ENCODE data around the gene FUT4.
"Not testable (repeated sequence)": the region's sequence is repeated elsewhere in the genome, so short reads cannot be mapped to it uniquely, and the experiment has no call there.

Gene FUT4

GRCh38 chr11:94533696-94534630 is 9.8 kb upstream of the FUT4 start:
- DNase-seq (ENCODE audit: low read depth in 2 of 2), result no peak

GRCh38 chr11:94536386-94536785 is 7.3 kb upstream of the FUT4 start:
- DNase-seq (ENCODE audit: low read depth in 2 of 2), result no peak

GRCh38 chr11:94537031-94537600 is 6.6 kb upstream of the FUT4 start:
- DNase-seq (ENCODE audit: low read depth in 2 of 2), result no peak

GRCh38 chr11:94539420-94539819 is 4.3 kb upstream of the FUT4 start:
- DNase-seq (ENCODE audit: low read depth in 2 of 2), result no peak

- no peak for DNase-seq (ENCODE audit: low read depth in 2 of 2)
These were observed 1.0 kb downstream of the FUT4 start for GRCh38 chr11:94544646-94545263.

- no peak for DNase-seq (ENCODE audit: low read depth in 2 of 2)
These were observed 1.8 kb downstream of the FUT4 start for GRCh38 chr11:94545264-94546161.

- no peak for DNase-seq (ENCODE audit: low read depth in 2 of 2)
These were observed 2.4 kb downstream of the FUT4 start for GRCh38 chr11:94546162-94546470.

GRCh38 chr11:94546886-94547285 is 3.2 kb downstream of the FUT4 start:
- DNase-seq (ENCODE audit: low read depth in 2 of 2), result no peak

GRCh38 chr11:94549146-94549545 is 5.4 kb downstream of the FUT4 start:
- DNase-seq (ENCODE audit: low read depth in 2 of 2), result no peak

GRCh38 chr11:94550513-94550912 is 6.8 kb downstream of the FUT4 start:
- no peak for DNase-seq (ENCODE audit: low read depth in 2 of 2)

GRCh38 chr11:94553938-94554337 is 10.2 kb downstream of the FUT4 start:
- DNase-seq (ENCODE audit: low read depth in 2 of 2), result no peak

- DNase-seq (ENCODE audit: low read depth in 2 of 2), result not testable (repeated sequence)
These were observed 12.1 kb downstream of the FUT4 start for GRCh38 chr11:94555752-94556329.

GRCh38 chr11:94557421-94557820 is 13.7 kb downstream of the FUT4 start:
- no peak for DNase-seq (ENCODE audit: low read depth in 2 of 2)

GRCh38 chr11:94557992-94558391 is 14.3 kb downstream of the FUT4 start:
- DNase-seq (ENCODE audit: low read depth in 2 of 2), result no peak

GRCh38 chr11:94558468-94558867 is 14.7 kb downstream of the FUT4 start:
- DNase-seq (ENCODE audit: low read depth in 2 of 2), result no peak

GRCh38 chr11:94558932-94559331 is 15.2 kb downstream of the FUT4 start:
- no peak for DNase-seq (ENCODE audit: low read depth in 2 of 2)

GRCh38 chr11:94559361-94559760 is 15.6 kb downstream of the FUT4 start:
- DNase-seq (ENCODE audit: low read depth in 2 of 2), result no peak

- DNase-seq (ENCODE audit: low read depth in 2 of 2), result no peak
These were observed 17.1 kb downstream of the FUT4 start for GRCh38 chr11:94560834-94561233.

GRCh38 chr11:94563176-94563847 is 19.6 kb downstream of the FUT4 start:
- no peak for DNase-seq (ENCODE audit: low read depth in 2 of 2)

GRCh38 chr11:94563848-94564467 is 20.2 kb downstream of the FUT4 start:
- no peak for DNase-seq (ENCODE audit: low read depth in 2 of 2)
